ENCODE data around the gene TTC23L.

GRCh38 chr5:34916518-34916917 is 77.6 kb downstream of the TTC23L start:
- TF ChIP-seq CTCF (IDR thresholded peaks at IDR 0.05) (no peak), POLR2AphosphoS5 (IDR thresholded peaks at IDR 0.05) (no peak), POLR2A (IDR thresholded peaks at IDR 0.05) (no peak), EP300 (IDR thresholded peaks at IDR 0.05) (no peak)
